IMR-90 (cell line): ENCODE data around the gene SPACDR. TPM values are rescaled to one million over a fixed set of nuclear protein-coding genes. Genes with fewer than 3 reads are reported as not detected.
A peak's percentile ranks its signal among the peaks of the same experiment; 100 is the strongest.

Source experiments
- ATAC-seq: fragments of 200-7000 bp; cut with Tn5 transposase; 2 replicates; pipeline ENCODE4 v1.9.1; 2020; ENCODE audit warnings: low read depth, mild to moderate bottlenecking, moderate library complexity
- BruUV-seq: library from RNA; stranded (reverse); fragments of 400-500 nt; replicated peaks from 2 replicates; lab custom pipeline; 2021; lab: Mats Ljungman, UMichigan
- CTCF ChIA-PET: fragments of 300-600 bp; formaldehyde crosslinking; extraction: SDS; loops from one replicate; lab custom pipeline; 2021; ENCODE audit warnings: antibody characterized with exemption; lab: Yijun Ruan, JAX
- POLR2A ChIA-PET: fragments of 300-600 bp; sonication (Branson Sonifier 250); formaldehyde crosslinking; loops from one replicate; lab custom pipeline; 2022; ENCODE audit warnings: antibody characterized with exemption; ENCODE audit not compliant: unreplicated experiment; lab: Charles Lee
- DNase-seq: peaks from one replicate; pipeline ENCODE4 v3.0.0; 2013
- H2AFZ ChIP-seq: replicated peaks from 2 replicates; pipeline ENCODE3; 2013; ENCODE audit warnings: low read length, mild to moderate bottlenecking; ENCODE audit not compliant: poor library complexity
- H2AK5ac ChIP-seq: 2 replicates; pipeline ENCODE4 v1.6.1; 2013; ENCODE audit warnings: low read depth, low read length, inconsistent platforms
- H2AK9ac ChIP-seq: replicated peaks from 2 replicates; pipeline ENCODE3; 2013; ENCODE audit warnings: mild to moderate bottlenecking, low read depth, low read length, moderate library complexity; ENCODE audit not compliant: poor library complexity
- H2BK120ac ChIP-seq: 2 replicates; pipeline ENCODE4 v1.6.1; 2013; ENCODE audit warnings: low read depth, low read length, inconsistent platforms
- H2BK15ac ChIP-seq: 3 replicates; pipeline ENCODE4 v1.6.1; 2013; ENCODE audit warnings: low read depth, low read length, inconsistent platforms
- H2BK20ac ChIP-seq: 2 replicates; pipeline ENCODE4 v1.6.1; 2013; ENCODE audit warnings: low read depth, mild to moderate bottlenecking, inconsistent platforms, low read length, moderate library complexity
- H2BK5ac ChIP-seq: 2 replicates; pipeline ENCODE4 v1.6.1; 2013; ENCODE audit warnings: mild to moderate bottlenecking, low read depth, low read length, inconsistent platforms; ENCODE audit not compliant: poor library complexity, severe bottlenecking
- H3K14ac ChIP-seq: replicated peaks from 2 replicates; pipeline ENCODE4 v1.6.1; 2013; ENCODE audit warnings: low read depth, low read length, inconsistent platforms
- H3K18ac ChIP-seq: 2 replicates; pipeline ENCODE4 v1.6.1; 2013; ENCODE audit warnings: low read depth, low read length, control low read depth
- H3K23ac ChIP-seq: 2 replicates; pipeline ENCODE4 v1.6.1; 2013; ENCODE audit warnings: low read depth, low read length, inconsistent platforms
- H3K27ac ChIP-seq: 2 replicates; pipeline ENCODE4 v1.5.1; 2013; ENCODE audit warnings: mild to moderate bottlenecking, control low read depth, low read length; ENCODE audit not compliant: insufficient read depth
- H3K27me3 ChIP-seq: 2 replicates; pipeline ENCODE4 v1.6.1; 2013; ENCODE audit warnings: low read length; ENCODE audit not compliant: control insufficient read depth, insufficient read depth
- H3K36me3 ChIP-seq: 2 replicates; pipeline ENCODE4 v1.6.1; 2013; ENCODE audit warnings: low read length, mixed read lengths; ENCODE audit not compliant: control insufficient read depth, insufficient read depth
- H3K4ac ChIP-seq: 2 replicates; pipeline ENCODE4 v1.6.1; 2013; ENCODE audit warnings: low read depth, low read length, inconsistent platforms
- H3K4me1 ChIP-seq: 2 replicates; pipeline ENCODE4 v1.6.1; 2013; ENCODE audit warnings: low read length, mixed read lengths; ENCODE audit not compliant: control insufficient read depth, insufficient read depth
- H3K4me2 ChIP-seq: 2 replicates; pipeline ENCODE4 v1.6.1; 2013; ENCODE audit warnings: low read depth, mild to moderate bottlenecking, control low read depth, low read length, moderate library complexity
- H3K4me3 ChIP-seq: 2 replicates; pipeline ENCODE4 v1.5.1; 2013; ENCODE audit warnings: low read depth, mild to moderate bottlenecking, control low read depth, low read length, moderate library complexity; ENCODE audit not compliant: insufficient read depth
- H3K56ac ChIP-seq: 2 replicates; pipeline ENCODE4 v1.6.1; 2013; ENCODE audit warnings: low read length, inconsistent platforms; ENCODE audit not compliant: insufficient read depth; ENCODE audit errors: extremely low read depth
- H3K79me1 ChIP-seq, 2 experiments: 2 replicates each; pipeline ENCODE4 v1.6.1; 2013; ENCODE audit warnings: low read length in 2 of 2, inconsistent platforms in 1 of 2, low read depth in 1 of 2
- H3K9ac ChIP-seq: 2 replicates; pipeline ENCODE4 v1.6.1; 2013; ENCODE audit warnings: low read depth, low read length, control low read depth
- H3K9me1 ChIP-seq: 2 replicates; pipeline ENCODE4 v1.6.1; 2013; ENCODE audit warnings: low read length, inconsistent platforms; ENCODE audit not compliant: insufficient read depth
- H3K9me3 ChIP-seq: 2 replicates; pipeline ENCODE4 v1.6.1; 2013; ENCODE audit warnings: low read length; ENCODE audit not compliant: control insufficient read depth, insufficient read depth
- H4K20me1 ChIP-seq: 2 replicates; pipeline ENCODE4 v1.6.1; 2013; ENCODE audit warnings: low read length, inconsistent platforms; ENCODE audit not compliant: insufficient read depth
- H4K5ac ChIP-seq: 2 replicates; pipeline ENCODE4 v1.6.1; 2013; ENCODE audit warnings: mild to moderate bottlenecking, low read depth, low read length, control low read depth
- H4K8ac ChIP-seq, 2 experiments: 2 replicates each; pipeline ENCODE4 v1.6.1; 2013; ENCODE audit warnings: low read depth in 2 of 2, low read length in 2 of 2, control low read depth in 1 of 2, inconsistent platforms in 1 of 2
- H4K91ac ChIP-seq: 2 replicates; pipeline ENCODE4 v1.6.1; 2013; ENCODE audit warnings: low read depth, low read length, inconsistent platforms; ENCODE audit not compliant: insufficient read depth
- CTCF ChIP-seq: conservative IDR thresholded peaks from 2 replicates; pipeline ENCODE4 v1.5.1; 2012; ENCODE audit warnings: mild to moderate bottlenecking, low read depth, low read length, improper control_type of control experiment
- ELK1 ChIP-seq: fragments of 150-350 bp; IDR thresholded peaks from 2 replicates; pipeline ENCODE4 v1.6.1; 2016; ENCODE audit warnings: low read depth, mild to moderate bottlenecking, low read length, moderate library complexity, borderline replicate concordance
- FOS ChIP-seq: fragments of 150-350 bp; IDR thresholded peaks from 2 replicates; pipeline ENCODE4 v1.6.1; 2016; ENCODE audit warnings: low read depth, low read length
- MAZ ChIP-seq: IDR thresholded peaks from 2 replicates; pipeline ENCODE4 v1.6.1; 2012; ENCODE audit warnings: low read depth, mild to moderate bottlenecking, low read length, improper control_type of control experiment, moderate library complexity, borderline replicate concordance
- MXI1 ChIP-seq: IDR thresholded peaks from 2 replicates; pipeline ENCODE4 v1.6.1; 2012; ENCODE audit warnings: low read depth, mild to moderate bottlenecking, low read length, moderate library complexity, borderline replicate concordance
- NFE2L2 ChIP-seq: fragments of 150-350 bp; IDR thresholded peaks from 2 replicates; pipeline ENCODE4 v1.6.1; 2016; ENCODE audit warnings: low read depth, mild to moderate bottlenecking, low read length
- RCOR1 ChIP-seq: IDR thresholded peaks from 2 replicates; pipeline ENCODE4 v1.6.1; 2012; ENCODE audit warnings: mild to moderate bottlenecking, low read length, improper control_type of control experiment; ENCODE audit not compliant: insufficient replicate concordance
- RFX5 ChIP-seq: IDR thresholded peaks from 2 replicates; pipeline ENCODE4 v1.8.0; 2012; ENCODE audit warnings: low read depth, mild to moderate bottlenecking, low read length, moderate library complexity
- SMC3 ChIP-seq: fragments of 150-350 bp; IDR thresholded peaks from 2 replicates; pipeline ENCODE4 v1.6.1; 2016; ENCODE audit warnings: low read depth, mild to moderate bottlenecking, antibody characterized with exemption, low read length, moderate library complexity
- USF2 ChIP-seq: fragments of 150-350 bp; IDR thresholded peaks from 2 replicates; pipeline ENCODE4 v1.6.1; 2017; ENCODE audit warnings: mild to moderate bottlenecking, antibody characterized with exemption, low read length, low read depth
- WGBS, 2 experiments: methylation state at CpG; one replicate each; pipeline versions ENCODE4 v1.1.5 to v1.1.7; 2013; ENCODE audit warnings: missing lambda C conversion rate in 2 of 2; ENCODE audit not compliant: insufficient read length in 1 of 2; ENCODE audit errors: extremely low coverage in 2 of 2; 5-methylcytosine and 5-hydroxymethylcytosine counted together
- dilution Hi-C: fragments of 300-500 bp; cut with HindIII; formaldehyde crosslinking; loops from one replicate; pipeline ENCODE4 v1.14.3; 2018; ENCODE audit warnings: low sequenced_read_pairs; ENCODE audit not compliant: unreplicated experiment
- in situ Hi-C: fragments of 300-500 bp; cut with MboI; formaldehyde crosslinking; loops from 3 replicates; pipeline ENCODE4 v1.14.3; 2019; ENCODE audit warnings: low sequenced_read_pairs, inconsistent platforms, mixed read lengths
- intact Hi-C: fragments of 100-400 bp; cut with micrococcal nuclease; formaldehyde crosslinking; loops from 2 replicates; pipeline ENCODE4 v1.10.0; 2022
- polyA plus RNA-seq, 3 experiments: library from polyadenylated mRNA; depleted of rRNA; stranded (reverse); fragments of >200 nt; gene quantifications; 2 replicates each; pipeline ENCODE4 v1.2.3, GENCODE V29; 2012; ENCODE audit warnings: low replicate concordance in 1 of 3
- total RNA-seq: library from RNA; depleted of rRNA; stranded (reverse); fragments of >200 nt; gene quantifications from 2 replicates; pipeline ENCODE4 v1.2.3, GENCODE V29; 2012

Gene SPACDR
- total and polyA plus RNA-seq, 2 of the 4 experiments (the other 2 are of a cell fraction), result 0.54 to 2.1 TPM

- no peaks in the 10 kb centered on the region for H3K36me3 ChIP-seq
- H3K18ac ChIP-seq, result no peak overlapping the region
- 0 out of 2 replicates have a peak, but pooled peaks cover 3% of the 10 kb centered on the region for H4K20me1 ChIP-seq
- H3K9me1 ChIP-seq, result no peaks in the 10 kb centered on the region
- intact Hi-C loops, result loop anchor here (5.0 kb wide), 1 partner anchor 57 kb away; no protein-coding TSS in a partner anchor
- TF ChIP-seq FOS, result no peak
- no peak for TF ChIP-seq RCOR1
- no peak for TF ChIP-seq CTCF
- no peak for TF ChIP-seq NFE2L2
- no peak for TF ChIP-seq USF2
- no peak for TF ChIP-seq SMC3
- TF ChIP-seq RFX5, result no peak
- TF ChIP-seq MAZ, result no peak
- no peak for TF ChIP-seq MXI1
- TF ChIP-seq ELK1, result no peak
- dilution Hi-C loops, result no loop called here
- H2BK20ac ChIP-seq, result no peak overlapping the region
- CTCF ChIA-PET, result interaction anchor here (0.6 kb wide), 1 partner anchor 51 kb away, joined by 4 read pairs; no protein-coding TSS in a partner anchor
- H2BK15ac ChIP-seq, result no peak overlapping the region
- H2AK9ac ChIP-seq, result no peak overlapping the region
- no peak overlapping the region for H4K91ac ChIP-seq
- H2BK5ac ChIP-seq, result no peak overlapping the region
- no peak overlapping the region for H2AK5ac ChIP-seq
- ATAC-seq (no peak), DNase-seq (no peak)
- no peak overlapping the region for H3K4ac ChIP-seq
- no peak overlapping the region for H4K8ac ChIP-seq
- 79% methylated on average over 5 of the region's 25 CpGs; no CpG with 5 or more reads in 1 of the 2 experiments for WGBS, 2 experiments
- no peak overlapping the region for H3K23ac ChIP-seq
- no peaks in the 10 kb centered on the region for H3K9me3 ChIP-seq
- peaks cover 12% of the 10 kb centered on the region; the same call in 1 of the 2 replicates for H3K27me3 ChIP-seq
- H3K14ac ChIP-seq, result no peak overlapping the region
- in situ Hi-C loops, result no loop called here
- H3K27ac ChIP-seq, result no peak overlapping the region
- no peak overlapping the region for H4K5ac ChIP-seq
- no peak overlapping the region for H3K9ac ChIP-seq
- H2AFZ ChIP-seq, result peak overlapping the region; percentile 8
- no peaks in the 10 kb centered on the region; the same call in 1 of the 2 replicates for H3K4me1 ChIP-seq
- H3K4me2 ChIP-seq, result no peak overlapping the region
- no peak overlapping the region for H3K56ac ChIP-seq
- H2BK120ac ChIP-seq, result no peak overlapping the region
- BruUV-seq, result no TSS peak
- H3K4me3 ChIP-seq, result no peak overlapping the region
- POLR2A ChIA-PET, result no interaction called here
- no peaks in the 10 kb centered on the region for H3K79me1 ChIP-seq
Observed at GRCh38 chr7:100490483-100491191, 26.6 kb upstream of the SPACDR start.
